Measurements from ENCODE around the gene TBK1.

The TBK1 gene

DNA sequence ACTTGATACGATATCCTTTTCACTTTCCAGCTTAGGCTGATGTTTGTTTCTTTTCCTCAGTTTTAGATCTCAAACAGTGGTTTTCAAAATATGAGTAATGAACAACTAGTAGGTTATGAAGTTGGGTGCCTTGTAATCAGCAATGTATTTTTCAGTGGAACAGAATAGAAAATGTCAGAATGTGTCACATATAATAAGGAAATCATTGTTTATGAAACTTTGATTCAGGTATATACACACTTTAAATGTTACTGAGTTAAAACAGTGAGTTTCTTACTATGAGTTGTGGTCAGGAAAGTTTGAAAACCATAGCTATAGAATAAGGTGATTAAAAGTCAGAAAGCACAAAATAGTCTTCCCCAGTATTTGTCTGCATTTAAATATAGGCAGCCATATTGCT lies 39.8 kb downstream of the TBK1 start:
- no peaks in the 10 kb centered on the region for H3K27me3 ChIP-seq (ENCODE audit: insufficient read depth, low read length)
- H3K9me3 ChIP-seq (ENCODE audit: low read length) = no peaks in the 10 kb centered on the region
- H3K36me3 ChIP-seq (ENCODE audit: insufficient read depth, low read length) = peaks cover 72% of the 10 kb centered on the region
- H3K4me3 ChIP-seq (ENCODE audit: low read length) = no peak overlapping the region
- H3K4me1 ChIP-seq (ENCODE audit: insufficient read depth, low read length) = no peaks in the 10 kb centered on the region
- no peak overlapping the region for H2AFZ ChIP-seq (ENCODE audit: low read depth, low read length)

DNA sequence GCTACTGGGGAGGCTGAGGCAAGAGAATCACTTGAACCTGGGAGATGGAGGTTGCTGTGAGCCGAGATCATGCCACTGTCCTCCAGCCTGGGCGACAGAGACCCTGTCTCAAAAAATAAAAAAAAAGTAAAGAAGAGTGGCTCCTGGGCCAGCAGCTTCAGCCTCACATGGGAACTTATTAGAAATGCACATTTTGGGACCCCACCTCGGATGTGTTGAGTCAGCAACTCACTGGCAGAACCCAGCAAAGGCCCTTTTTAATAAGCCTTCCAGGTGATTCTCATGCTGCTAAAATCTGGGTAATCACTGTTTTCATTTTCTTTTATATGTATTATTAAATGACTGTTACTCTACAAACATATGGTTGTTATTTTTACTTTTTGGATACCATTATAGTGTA lies 41.6 kb downstream of the TBK1 start:
- no peaks in the 10 kb centered on the region for H3K9me3 ChIP-seq (ENCODE audit: low read length)
- no peaks in the 10 kb centered on the region for H3K4me1 ChIP-seq (ENCODE audit: insufficient read depth, low read length)
- no peak overlapping the region for H3K4me3 ChIP-seq (ENCODE audit: low read length)
- no peaks in the 10 kb centered on the region for H3K27me3 ChIP-seq (ENCODE audit: insufficient read depth, low read length)
- no peak overlapping the region for H2AFZ ChIP-seq (ENCODE audit: low read depth, low read length)
- peaks cover 75% of the 10 kb centered on the region for H3K36me3 ChIP-seq (ENCODE audit: insufficient read depth, low read length)

GRCh38 chr12:64494998-64495729 lies 43.2 kb downstream of the TBK1 start:
- H3K27me3 ChIP-seq (ENCODE audit: insufficient read depth, low read length) = no peaks in the 10 kb centered on the region
- H3K9me3 ChIP-seq (ENCODE audit: low read length) = no peaks in the 10 kb centered on the region
- no peaks in the 10 kb centered on the region for H3K4me1 ChIP-seq (ENCODE audit: insufficient read depth, low read length)
- H3K36me3 ChIP-seq (ENCODE audit: insufficient read depth, low read length) = peaks cover 71% of the 10 kb centered on the region
- no peak overlapping the region for H3K4me3 ChIP-seq (ENCODE audit: low read length)
- H2AFZ ChIP-seq (ENCODE audit: low read depth, low read length) = no peak overlapping the region

GRCh38 chr12:64496839-64497400 lies 45.0 kb downstream of the TBK1 start:
- Histone ChIP-seq H3K4me3 (ENCODE audit: low read length) (no peak overlapping the region), H3K36me3 (ENCODE audit: insufficient read depth, low read length) (peaks cover 66% of the 10 kb centered on the region), H3K9me3 (ENCODE audit: low read length) (no peaks in the 10 kb centered on the region), H3K27me3 (ENCODE audit: insufficient read depth, low read length) (no peaks in the 10 kb centered on the region), H2AFZ (ENCODE audit: low read depth, low read length) (no peak overlapping the region), H3K4me1 (ENCODE audit: insufficient read depth, low read length) (no peaks in the 10 kb centered on the region)

- Histone ChIP-seq H3K9me3 (ENCODE audit: low read length) (no peaks in the 10 kb centered on the region), H3K4me3 (ENCODE audit: low read length) (no peak overlapping the region), H3K36me3 (ENCODE audit: insufficient read depth, low read length) (peaks cover 65% of the 10 kb centered on the region), H2AFZ (ENCODE audit: low read depth, low read length) (no peak overlapping the region), H3K27me3 (ENCODE audit: insufficient read depth, low read length) (no peaks in the 10 kb centered on the region), H3K4me1 (ENCODE audit: insufficient read depth, low read length) (no peaks in the 10 kb centered on the region)
Measured at GRCh38 chr12:64497484-64497883, 45.6 kb downstream of the TBK1 start.

DNA sequence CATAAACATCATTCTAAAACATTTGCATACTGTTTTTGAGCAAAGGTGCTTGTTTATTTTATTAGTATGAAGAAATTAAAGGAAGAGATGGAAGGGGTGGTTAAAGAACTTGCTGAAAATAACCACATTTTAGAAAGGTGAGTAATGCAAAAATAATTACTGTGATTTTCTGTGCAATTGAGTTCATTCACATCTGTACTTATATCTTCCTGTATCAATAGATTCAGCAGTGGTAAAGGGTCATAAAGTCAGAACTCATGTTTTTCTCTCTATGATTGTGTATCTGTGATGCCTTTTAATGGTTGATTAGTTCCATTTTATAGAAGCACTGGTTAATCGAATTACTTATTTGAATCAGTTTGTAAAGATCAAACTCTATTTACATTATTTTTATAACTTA lies 46.0 kb downstream of the TBK1 start:
- no peak overlapping the region for H2AFZ ChIP-seq (ENCODE audit: low read depth, low read length)
- no peaks in the 10 kb centered on the region for H3K4me1 ChIP-seq (ENCODE audit: insufficient read depth, low read length)
- no peaks in the 10 kb centered on the region for H3K9me3 ChIP-seq (ENCODE audit: low read length)
- no peak overlapping the region for H3K4me3 ChIP-seq (ENCODE audit: low read length)
- no peaks in the 10 kb centered on the region for H3K27me3 ChIP-seq (ENCODE audit: insufficient read depth, low read length)
- peaks cover 65% of the 10 kb centered on the region for H3K36me3 ChIP-seq (ENCODE audit: insufficient read depth, low read length)

DNA sequence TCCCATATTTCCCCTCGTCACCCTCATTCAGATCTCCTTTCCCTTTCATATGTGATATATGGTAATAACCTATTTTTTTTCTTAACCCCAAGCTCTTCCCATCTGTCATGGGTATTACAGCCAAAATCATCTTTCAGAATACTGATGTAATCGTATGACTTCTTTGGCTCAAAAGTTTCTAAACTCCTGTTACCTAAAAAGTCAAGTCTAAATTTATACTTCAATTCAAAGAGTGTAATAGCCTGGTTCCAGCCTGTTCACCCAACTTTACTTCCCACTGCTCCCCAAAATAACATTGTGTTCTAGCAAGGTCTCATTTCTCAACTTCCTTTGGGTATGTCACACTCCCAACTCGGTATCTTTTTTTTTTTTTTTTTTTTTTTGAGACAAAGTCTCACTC lies 48.5 kb downstream of the TBK1 start:
- peaks cover 45% of the 10 kb centered on the region for H3K36me3 ChIP-seq (ENCODE audit: insufficient read depth, low read length)
- H3K4me3 ChIP-seq (ENCODE audit: low read length) = no peak overlapping the region
- H3K4me1 ChIP-seq (ENCODE audit: insufficient read depth, low read length) = no peaks in the 10 kb centered on the region
- no peaks in the 10 kb centered on the region for H3K27me3 ChIP-seq (ENCODE audit: insufficient read depth, low read length)
- H2AFZ ChIP-seq (ENCODE audit: low read depth, low read length) = no peak overlapping the region
- H3K9me3 ChIP-seq (ENCODE audit: low read length) = no peaks in the 10 kb centered on the region

- H3K27me3 ChIP-seq (ENCODE audit: insufficient read depth, low read length) = no peaks in the 10 kb centered on the region
- H2AFZ ChIP-seq (ENCODE audit: low read depth, low read length) = no peak overlapping the region
- no peak overlapping the region for H3K4me3 ChIP-seq (ENCODE audit: low read length)
- H3K9me3 ChIP-seq (ENCODE audit: low read length) = no peaks in the 10 kb centered on the region
- H3K4me1 ChIP-seq (ENCODE audit: insufficient read depth, low read length) = no peaks in the 10 kb centered on the region
- H3K36me3 ChIP-seq (ENCODE audit: insufficient read depth, low read length) = peaks cover 36% of the 10 kb centered on the region
Measured at GRCh38 chr12:64501486-64501885, 49.6 kb downstream of the TBK1 start.

DNA sequence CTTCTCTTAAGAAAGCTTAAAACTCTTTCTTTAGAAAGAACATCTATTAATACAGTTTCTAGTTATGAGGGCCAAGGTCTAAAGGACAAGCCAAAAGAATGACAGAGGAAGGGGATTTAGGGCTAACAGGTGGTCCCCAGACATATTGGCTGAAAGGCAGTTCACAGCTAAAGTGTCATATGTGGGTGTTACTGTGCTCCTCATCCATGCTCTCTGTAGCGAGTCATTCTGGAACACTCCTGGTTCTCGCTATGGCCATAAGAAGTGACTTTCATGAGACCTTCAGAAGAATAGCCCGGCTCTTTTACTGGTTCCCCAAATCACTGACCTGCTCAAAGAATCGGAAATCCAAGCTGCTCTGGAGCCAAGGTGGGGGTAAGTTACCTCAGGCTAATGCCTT lies 55.0 kb downstream of the TBK1 start:
- Histone ChIP-seq H3K9me3 (ENCODE audit: low read length) (no peaks in the 10 kb centered on the region), H3K4me3 (ENCODE audit: low read length) (no peak overlapping the region), H3K4me1 (ENCODE audit: insufficient read depth, low read length) (no peaks in the 10 kb centered on the region), H3K27me3 (ENCODE audit: insufficient read depth, low read length) (no peaks in the 10 kb centered on the region), H2AFZ (ENCODE audit: low read depth, low read length) (no peak overlapping the region), H3K36me3 (ENCODE audit: insufficient read depth, low read length) (no peaks in the 10 kb centered on the region)

DNA sequence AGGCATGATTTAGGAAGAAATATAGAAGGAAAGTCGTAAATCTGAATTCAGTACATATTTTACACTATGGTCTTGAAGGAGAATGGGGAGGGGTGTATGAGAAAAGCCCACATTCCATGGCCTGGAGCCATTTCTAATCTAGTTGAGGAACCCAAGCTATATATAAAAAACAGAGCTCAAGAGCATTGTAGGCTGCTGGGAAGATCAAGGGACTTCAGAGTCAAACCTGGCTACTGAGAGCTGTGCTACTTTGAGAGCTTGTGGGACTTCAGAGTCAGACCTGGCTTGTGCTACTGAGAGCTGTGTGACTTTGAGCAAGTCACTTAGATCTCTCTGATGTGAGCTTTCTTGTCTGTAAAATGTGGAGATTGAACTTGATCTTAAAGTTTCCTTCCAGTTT lies 58.7 kb downstream of the TBK1 start:
- Histone ChIP-seq H2AFZ (ENCODE audit: low read depth, low read length) (no peak overlapping the region), H3K27me3 (ENCODE audit: insufficient read depth, low read length) (no peaks in the 10 kb centered on the region), H3K36me3 (ENCODE audit: insufficient read depth, low read length) (no peaks in the 10 kb centered on the region), H3K4me3 (ENCODE audit: low read length) (no peak overlapping the region), H3K9me3 (ENCODE audit: low read length) (no peaks in the 10 kb centered on the region), H3K4me1 (ENCODE audit: insufficient read depth, low read length) (no peaks in the 10 kb centered on the region)

DNA sequence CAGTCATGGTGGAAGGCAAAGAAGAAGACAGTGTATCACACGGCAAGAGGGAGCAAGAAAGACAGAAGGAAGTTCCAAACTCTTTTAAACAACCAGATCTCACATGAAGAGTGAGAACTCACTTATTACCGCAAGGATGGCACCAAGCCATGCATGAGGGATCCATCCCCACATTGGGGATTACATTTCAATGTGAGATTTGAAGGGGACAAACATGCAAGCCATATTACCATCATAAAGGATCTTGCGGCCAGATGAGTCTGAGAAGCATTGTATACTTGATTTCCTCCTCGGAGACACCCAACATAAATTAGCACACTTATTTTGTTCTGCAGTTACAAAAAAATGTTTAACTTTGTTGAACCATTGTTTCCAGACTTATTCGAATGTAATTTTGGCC lies 66.5 kb downstream of the TBK1 start:
- Histone ChIP-seq H3K4me3 (ENCODE audit: low read length) (no peak overlapping the region), H2AFZ (ENCODE audit: low read depth, low read length) (no peak overlapping the region), H3K36me3 (ENCODE audit: insufficient read depth, low read length) (no peaks in the 10 kb centered on the region), H3K27me3 (ENCODE audit: insufficient read depth, low read length) (no peaks in the 10 kb centered on the region), H3K4me1 (ENCODE audit: insufficient read depth, low read length) (peaks cover 15% of the 10 kb centered on the region), H3K9me3 (ENCODE audit: low read length) (no peaks in the 10 kb centered on the region)

DNA sequence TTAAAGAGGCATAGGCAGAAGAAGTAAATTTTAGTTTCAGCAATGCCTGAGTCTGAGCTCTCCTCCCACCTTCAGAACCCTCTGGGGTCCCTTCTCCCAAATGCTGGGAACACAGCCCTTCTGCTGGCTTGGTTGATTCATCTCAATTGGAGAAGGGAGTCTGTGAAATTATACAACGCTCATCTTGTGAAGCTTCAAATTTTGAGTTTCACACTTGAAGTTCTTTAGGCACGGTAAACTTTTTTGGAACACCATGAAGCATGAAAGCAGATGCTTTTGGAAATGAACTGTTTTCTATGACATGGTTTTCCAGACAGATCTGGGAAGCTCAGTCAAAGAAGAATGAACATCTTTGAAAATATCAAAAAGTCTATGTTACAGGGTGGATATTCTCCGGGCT lies 69.9 kb downstream of the TBK1 start:
- Histone ChIP-seq H2AFZ (ENCODE audit: low read depth, low read length) (peak overlapping the region; percentile 48), H3K4me1 (ENCODE audit: insufficient read depth, low read length) (peaks cover 15% of the 10 kb centered on the region), H3K27me3 (ENCODE audit: insufficient read depth, low read length) (no peaks in the 10 kb centered on the region), H3K4me3 (ENCODE audit: low read length) (no peak overlapping the region), H3K36me3 (ENCODE audit: insufficient read depth, low read length) (no peaks in the 10 kb centered on the region), H3K9me3 (ENCODE audit: low read length) (no peaks in the 10 kb centered on the region)

GRCh38 chr12:64522316-64522715 lies 70.4 kb downstream of the TBK1 start:
- peaks cover 15% of the 10 kb centered on the region for H3K4me1 ChIP-seq (ENCODE audit: insufficient read depth, low read length)
- no peaks in the 10 kb centered on the region for H3K9me3 ChIP-seq (ENCODE audit: low read length)
- no peaks in the 10 kb centered on the region for H3K36me3 ChIP-seq (ENCODE audit: insufficient read depth, low read length)
- peak overlapping the region; percentile 48 for H2AFZ ChIP-seq (ENCODE audit: low read depth, low read length)
- H3K27me3 ChIP-seq (ENCODE audit: insufficient read depth, low read length) = no peaks in the 10 kb centered on the region
- no peak overlapping the region for H3K4me3 ChIP-seq (ENCODE audit: low read length)

DNA sequence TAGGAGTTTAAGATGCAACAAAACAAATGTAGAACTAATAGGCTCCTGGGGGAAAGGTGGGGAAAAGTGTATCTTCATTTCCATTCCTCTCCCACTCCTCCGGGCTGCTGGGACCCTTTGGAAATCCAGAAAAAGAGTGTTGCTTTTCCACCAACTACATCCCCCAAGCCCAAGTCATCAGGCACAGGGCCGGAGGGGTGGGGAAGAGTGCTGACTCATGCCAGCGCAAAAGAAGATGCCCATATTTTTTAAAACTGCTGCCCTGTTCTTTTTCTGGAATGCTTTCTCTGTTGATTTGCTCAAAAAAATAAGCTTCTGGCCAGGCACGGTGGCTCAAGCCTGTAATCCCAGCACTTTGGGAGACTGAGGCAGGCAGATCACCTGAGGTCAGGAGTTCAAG lies 70.9 kb downstream of the TBK1 start:
- H3K4me1 ChIP-seq (ENCODE audit: insufficient read depth, low read length) = peaks cover 15% of the 10 kb centered on the region
- no peaks in the 10 kb centered on the region for H3K27me3 ChIP-seq (ENCODE audit: insufficient read depth, low read length)
- H2AFZ ChIP-seq (ENCODE audit: low read depth, low read length) = no peak overlapping the region
- H3K36me3 ChIP-seq (ENCODE audit: insufficient read depth, low read length) = no peaks in the 10 kb centered on the region
- H3K9me3 ChIP-seq (ENCODE audit: low read length) = no peaks in the 10 kb centered on the region
- H3K4me3 ChIP-seq (ENCODE audit: low read length) = no peak overlapping the region
